Left ventricle myocardium inferior (tissue), 1 donor: Measurements from ENCODE around the gene TAF13. TPM values are rescaled to one million over a fixed set of nuclear protein-coding genes. Genes with fewer than 3 reads are reported as not detected.

ENCODE experiments used
- DNase-seq: peaks from one replicate; pipeline ENCODE4 v3.0.0-alpha.2; 2020
- H3K27ac ChIP-seq: fragments of 200-600 bp; replicated peaks from 2 replicates; pipeline ENCODE4 v1.8.0; 2021
- H3K27me3 ChIP-seq: fragments of 200-600 bp; 2 replicates; pipeline ENCODE4 v1.8.0; 2021; ENCODE audit warnings: low read depth
- H3K36me3 ChIP-seq: fragments of 200-600 bp; 2 replicates; pipeline ENCODE4 v1.8.0; 2021
- H3K4me1 ChIP-seq: fragments of 200-600 bp; 2 replicates; pipeline ENCODE4 v1.8.0; 2021
- H3K4me3 ChIP-seq: fragments of 200-600 bp; 2 replicates; pipeline ENCODE4 v1.8.0; 2021; ENCODE audit warnings: mild to moderate bottlenecking, moderate library complexity
- H3K9me3 ChIP-seq: fragments of 200-600 bp; replicated peaks from 2 replicates; pipeline ENCODE4 v1.8.0; 2021
- intact Hi-C: fragments of 100-400 bp; cut with micrococcal nuclease; formaldehyde crosslinking; loops from one replicate; pipeline ENCODE4 v1.11.0; 2022
- total RNA-seq: library from RNA; stranded (reverse); fragmentation: NEBNext Ultra II Directional; extraction: Animal tissue kit (Norgen Biotek cat#: 25700); gene quantifications from one replicate; pipeline ENCODE4 v1.2.1, GENCODE V29; 2021
- TF ChIP-seq, protein P1 (sequence below): fragments of 200-600 bp; IDR thresholded peaks from 2 replicates; pipeline ENCODE4 v1.8.0; 2021; ENCODE audit warnings: antibody characterized with exemption, mild to moderate bottlenecking, borderline replicate concordance
- donor health status: DM: no; HTN: yes; CAD: no; lungs with severe emphysema.

Gene TAF13
- total RNA-seq, 1 donor from 2014 or later: 71.6 TPM

DNA sequence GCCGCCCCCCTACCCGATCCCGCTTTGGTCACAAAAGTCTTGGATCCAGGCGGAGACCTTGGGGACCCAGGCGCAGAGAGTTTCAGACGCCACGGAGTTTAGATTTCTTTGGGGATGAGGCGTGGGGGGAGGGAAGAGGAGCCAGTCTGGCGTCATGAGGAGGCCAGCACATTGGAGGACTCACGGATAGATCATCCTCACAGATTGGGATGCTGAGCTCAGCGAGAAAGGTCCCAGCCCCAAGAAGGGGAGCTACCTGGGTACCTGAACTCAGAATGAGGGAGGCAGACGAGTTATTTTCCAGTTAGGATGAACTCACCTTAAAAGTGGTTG, 38.5 kb upstream of the TAF13 start:
- intact Hi-C loops: no loop called here
- TF ChIP-seq, protein P1, sequence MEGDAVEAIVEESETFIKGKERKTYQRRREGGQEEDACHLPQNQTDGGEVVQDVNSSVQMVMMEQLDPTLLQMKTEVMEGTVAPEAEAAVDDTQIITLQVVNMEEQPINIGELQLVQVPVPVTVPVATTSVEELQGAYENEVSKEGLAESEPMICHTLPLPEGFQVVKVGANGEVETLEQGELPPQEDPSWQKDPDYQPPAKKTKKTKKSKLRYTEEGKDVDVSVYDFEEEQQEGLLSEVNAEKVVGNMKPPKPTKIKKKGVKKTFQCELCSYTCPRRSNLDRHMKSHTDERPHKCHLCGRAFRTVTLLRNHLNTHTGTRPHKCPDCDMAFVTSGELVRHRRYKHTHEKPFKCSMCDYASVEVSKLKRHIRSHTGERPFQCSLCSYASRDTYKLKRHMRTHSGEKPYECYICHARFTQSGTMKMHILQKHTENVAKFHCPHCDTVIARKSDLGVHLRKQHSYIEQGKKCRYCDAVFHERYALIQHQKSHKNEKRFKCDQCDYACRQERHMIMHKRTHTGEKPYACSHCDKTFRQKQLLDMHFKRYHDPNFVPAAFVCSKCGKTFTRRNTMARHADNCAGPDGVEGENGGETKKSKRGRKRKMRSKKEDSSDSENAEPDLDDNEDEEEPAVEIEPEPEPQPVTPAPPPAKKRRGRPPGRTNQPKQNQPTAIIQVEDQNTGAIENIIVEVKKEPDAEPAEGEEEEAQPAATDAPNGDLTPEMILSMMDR: no peak
- Histone ChIP-seq H3K27ac (no peak overlapping the region), H3K4me3 (peak overlapping the region; percentile 62), H3K27me3 (peaks cover 46% of the 10 kb centered on the region), H3K4me1 (peaks cover 25% of the 10 kb centered on the region), H3K9me3 (no peaks in the 10 kb centered on the region), H3K36me3 (no peaks in the 10 kb centered on the region)
- DNase-seq: no peak

DNA sequence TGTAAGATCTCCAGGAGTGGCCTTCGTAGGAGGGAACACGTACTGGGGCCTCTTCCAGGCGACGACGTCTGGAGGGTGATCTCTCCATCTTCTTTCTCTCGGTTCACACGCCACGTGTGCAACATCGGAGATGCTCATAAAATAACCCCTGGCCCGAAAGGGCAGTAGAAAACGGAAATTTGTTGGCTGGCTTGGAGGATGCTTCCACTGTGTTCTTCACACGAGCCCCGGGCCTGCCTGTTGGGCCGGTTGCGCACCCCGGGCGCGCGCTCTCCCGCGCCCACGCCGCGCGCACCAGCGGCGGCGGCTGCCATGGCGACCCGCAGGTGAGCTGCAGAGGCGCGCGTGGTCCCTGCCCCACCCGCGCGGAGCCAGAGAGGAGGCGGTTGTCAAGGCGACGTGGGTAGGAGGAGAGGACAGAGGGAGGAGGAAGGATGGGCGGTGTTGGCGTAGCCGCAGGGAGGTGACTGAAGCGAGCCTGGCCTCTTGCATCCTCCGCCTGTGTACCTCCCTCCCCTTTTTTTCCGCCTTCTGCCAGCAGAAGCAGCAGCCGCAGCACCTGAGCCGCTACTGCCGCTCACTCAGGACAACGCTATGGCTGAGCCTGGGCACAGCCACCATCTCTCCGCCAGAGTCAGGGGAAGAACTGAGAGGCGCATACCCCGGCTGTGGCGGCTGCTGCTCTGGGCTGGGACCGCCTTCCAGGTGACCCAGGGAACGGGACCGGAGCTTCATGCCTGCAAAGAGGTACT, 38.0 kb upstream of the TAF13 start, which contains the start of gene ELAPOR1:
Gene ELAPOR1 (plus strand): TSS at position 526 of the 752 bp plus-strand sequence. CDS start 69 bp downstream, at position 595.
- H3K27ac ChIP-seq: no peak within 1 kb of the TSS
- intact Hi-C loops: no loop called here
- DNase-seq: peak; percentile 33

DNA sequence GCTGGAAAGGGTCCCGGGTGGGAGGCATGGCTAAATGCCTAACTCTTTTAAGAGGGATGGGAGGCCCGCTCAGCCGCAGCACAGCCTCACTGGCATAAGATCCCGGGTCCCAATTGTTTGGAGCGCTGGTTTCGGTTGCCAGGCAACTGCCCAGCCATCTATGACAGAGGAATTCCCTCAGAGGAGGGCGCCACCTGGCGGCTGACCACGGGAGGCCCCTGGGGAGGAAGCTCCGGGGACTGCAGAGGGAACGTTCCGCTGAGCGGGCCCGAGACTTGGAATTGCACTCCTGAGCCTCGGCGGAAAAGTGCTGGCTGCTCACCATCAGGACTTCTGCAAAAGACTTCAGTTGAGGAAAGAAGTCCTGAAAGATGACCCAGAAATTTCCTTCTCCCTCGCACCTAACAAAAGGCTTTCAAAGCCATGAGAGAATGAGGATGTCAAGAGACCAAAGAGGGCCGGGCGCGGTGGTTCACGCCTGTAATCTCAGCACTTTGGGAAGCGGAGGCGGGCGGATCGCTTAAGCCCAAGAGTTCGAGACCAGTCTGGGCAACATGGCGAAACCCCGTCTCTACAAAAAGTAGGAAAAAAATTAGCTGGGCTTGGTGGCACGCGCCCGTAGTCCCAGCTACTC, 37.0 kb upstream of the TAF13 start:
- intact Hi-C loops: no loop called here
- Histone ChIP-seq H3K4me3 (peak overlapping the region; percentile 62), H3K27me3 (peaks cover 42% of the 10 kb centered on the region), H3K27ac (peak overlapping the region; percentile 20), H3K4me1 (peaks cover 25% of the 10 kb centered on the region), H3K9me3 (no peaks in the 10 kb centered on the region), H3K36me3 (no peaks in the 10 kb centered on the region)
- DNase-seq: peak; percentile 93
- TF ChIP-seq, protein P1: peak; percentile 98

More for the DNA sequence above, 38.0 kb upstream of the TAF13 start, which contains the start of gene ELAPOR1:
- Histone ChIP-seq H3K4me3 (peak within 1 kb of the TSS; percentile 62), H3K4me1 (peaks cover 25% of the 10 kb centered on the region), H3K36me3 (no peaks in the 10 kb centered on the region), H3K9me3 (no peaks in the 10 kb centered on the region), H3K27me3 (peaks cover 46% of the 10 kb centered on the region)
- TF ChIP-seq, protein P1: no peak

DNA sequence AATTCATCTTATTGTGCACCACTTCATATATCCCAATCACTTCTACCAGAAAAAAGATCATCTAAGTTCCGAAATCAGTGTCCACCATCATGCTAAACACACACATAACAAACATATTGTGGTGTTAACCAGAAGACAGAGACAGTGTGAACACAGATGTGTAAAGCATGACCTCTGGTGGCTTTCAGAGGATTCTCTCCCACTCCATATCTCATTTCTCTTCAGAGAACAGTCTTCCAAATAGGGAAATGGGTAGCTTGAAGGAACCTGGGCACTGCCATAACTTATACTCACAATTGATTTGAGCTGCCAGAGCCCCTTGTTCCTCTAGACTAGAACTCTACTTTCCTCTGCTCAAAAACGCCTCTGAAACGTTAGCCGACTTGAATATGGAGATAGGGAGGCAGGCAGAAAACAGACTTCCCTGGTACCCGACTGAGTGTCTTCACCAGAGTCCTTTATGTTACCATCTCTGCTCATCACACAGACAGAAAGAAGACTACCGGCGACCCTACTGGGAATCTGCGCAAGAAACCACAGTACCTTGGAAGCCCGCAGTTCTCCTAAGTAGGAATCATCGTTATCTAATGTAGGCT, 36.4 kb upstream of the TAF13 start:
- peaks cover 40% of the 10 kb centered on the region for H3K27me3 ChIP-seq
- intact Hi-C loops: no loop called here
- H3K4me3 ChIP-seq: peak overlapping the region; percentile 62
- DNase-seq: no peak
- TF ChIP-seq, protein P1: no peak
- H3K9me3 ChIP-seq: no peaks in the 10 kb centered on the region
- H3K36me3 ChIP-seq: no peaks in the 10 kb centered on the region
- peaks cover 25% of the 10 kb centered on the region for H3K4me1 ChIP-seq
- H3K27ac ChIP-seq: peak overlapping the region; percentile 20

DNA sequence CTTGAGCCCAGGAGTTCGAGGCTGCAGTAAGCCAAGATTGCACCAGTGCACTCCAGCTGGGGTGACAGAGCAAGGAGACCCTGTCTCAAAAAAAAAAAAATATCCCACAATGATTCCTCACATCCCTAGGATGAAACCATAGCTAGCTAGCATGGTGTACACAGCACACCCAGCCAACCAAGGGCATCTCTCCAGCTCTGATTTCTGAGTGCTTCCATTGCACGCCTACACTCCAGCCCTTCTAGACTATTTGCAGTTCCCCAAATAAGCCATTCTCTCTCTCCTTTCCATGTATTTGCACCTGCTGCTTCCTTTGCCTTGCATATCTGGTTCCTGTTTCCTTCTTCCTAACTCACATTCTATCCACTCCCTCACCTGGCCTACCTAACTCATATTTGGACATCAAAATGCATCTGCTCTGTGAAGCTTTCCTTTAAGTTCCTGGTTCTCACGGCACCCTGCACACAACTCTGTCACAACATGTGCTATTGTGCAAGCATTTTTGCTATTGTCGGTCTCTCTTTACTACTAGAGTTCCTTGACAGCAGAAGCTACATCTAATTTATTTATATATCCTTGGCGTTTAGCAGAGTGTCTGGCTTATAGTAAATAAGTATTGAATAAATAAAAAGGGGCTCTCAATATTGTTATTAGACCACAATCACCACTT, 35.7 kb upstream of the TAF13 start:
- Histone ChIP-seq H3K27ac (no peak overlapping the region), H3K27me3 (peaks cover 34% of the 10 kb centered on the region), H3K36me3 (no peaks in the 10 kb centered on the region), H3K4me1 (peaks cover 25% of the 10 kb centered on the region), H3K4me3 (no peak overlapping the region), H3K9me3 (no peaks in the 10 kb centered on the region)
- intact Hi-C loops: no loop called here
- TF ChIP-seq, protein P1: no peak
- no peak for DNase-seq
